ENCODE data around the gene C12orf42. TPM values are rescaled to one million over a fixed set of nuclear protein-coding genes. Genes with fewer than 3 reads are reported as not detected.

Gene C12orf42
- total RNA-seq, 1 experiment from 2014 or later, result 0.37 TPM

DNA sequence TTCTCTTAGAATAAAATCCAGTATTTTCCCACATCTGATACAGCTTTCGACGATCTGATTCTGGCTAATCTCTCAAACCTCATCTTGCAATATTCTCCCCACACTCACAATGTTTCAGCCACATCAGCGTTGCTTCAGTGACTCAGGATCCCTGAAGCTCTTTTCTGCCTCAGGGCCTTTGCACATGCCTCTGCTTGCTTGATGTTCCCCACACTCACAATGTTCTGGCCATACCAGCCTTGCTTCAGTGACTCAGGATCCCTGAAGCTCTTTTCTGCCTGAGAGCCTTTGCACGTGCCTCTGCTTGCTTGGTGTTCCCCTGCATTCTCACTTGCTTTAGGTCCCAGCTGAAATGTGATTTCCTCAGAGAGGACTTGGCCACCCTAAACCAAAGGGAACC is 2.6 kb downstream of the C12orf42 start:
- Mint-ChIP-seq H3K36me3 (peaks cover 5% of the 10 kb centered on the region; the same call in 1 of the 2 replicates), H3K4me3 (no peak overlapping the region), H3K27ac (no peak overlapping the region), H3K9me3 (peaks cover 13% of the 10 kb centered on the region), H3K4me1 (peaks cover 25% of the 10 kb centered on the region), H3K27me3 (ENCODE audit: low read depth) (peaks cover 27% of the 10 kb centered on the region)
- ChIA-PET POLR2A (no interaction called here), CTCF (no interaction called here)
- DNase-seq (ENCODE audit: low spot score) (no peak), ATAC-seq (no peak)
- TF ChIP-seq GTF2I (CRISPR knock-in tag; conservative IDR thresholded peaks at IDR 0.05) (0 out of 2 replicates have a peak, but pooled peaks have one; percentile 24), AR (CRISPR knock-in tag; IDR thresholded peaks at IDR 0.05) (no peak)

DNA sequence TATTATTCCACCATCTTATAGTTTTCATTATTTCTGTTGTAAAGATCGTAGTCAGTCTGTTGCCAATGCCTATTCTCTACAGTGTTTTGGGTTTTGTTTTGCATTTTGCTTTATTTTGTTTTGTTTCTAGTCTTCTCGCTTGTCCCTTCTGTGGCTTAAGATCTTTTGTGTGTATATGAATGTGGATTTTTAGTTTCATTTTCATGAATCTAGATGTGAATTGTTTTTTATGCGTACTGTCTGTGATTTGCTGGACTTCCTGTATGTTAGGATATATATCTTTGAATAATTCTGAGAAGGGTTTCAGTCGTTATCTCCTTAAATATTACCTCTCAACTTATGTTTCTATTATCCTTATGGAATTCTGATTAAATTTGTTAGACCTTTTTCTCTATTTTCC is 13.4 kb downstream of the C12orf42 start:
- H3K27me3 Mint-ChIP-seq (ENCODE audit: low read depth), result no peaks in the 10 kb centered on the region
- no peak overlapping the region for H3K4me3 Mint-ChIP-seq
- DNase-seq (ENCODE audit: low spot score) (no peak), ATAC-seq (no peak)
- POLR2A ChIA-PET, result no interaction called here
- TF ChIP-seq HMGA2 (CRISPR knock-in tag; IDR thresholded peaks at IDR 0.05), result no peak
- no peak for TF ChIP-seq TEAD4 (CRISPR knock-in tag; IDR thresholded peaks at IDR 0.05)
- no peak for TF ChIP-seq TEAD1 (CRISPR knock-in tag; IDR thresholded peaks at IDR 0.05)
- no peak for TF ChIP-seq ZNF263 (CRISPR knock-in tag; IDR thresholded peaks at IDR 0.05; ENCODE audit: low read depth)
- TF ChIP-seq ZBTB43 (CRISPR knock-in tag; IDR thresholded peaks at IDR 0.05), result no peak
- no peak for TF ChIP-seq ETV6 (CRISPR knock-in tag; IDR thresholded peaks at IDR 0.05)
- no peak for TF ChIP-seq JAZF1 (CRISPR knock-in tag; IDR thresholded peaks at IDR 0.05)
- no peak for TF ChIP-seq ZBTB21 (CRISPR knock-in tag; IDR thresholded peaks at IDR 0.05; ENCODE audit: borderline replicate concordance)
- TF ChIP-seq MYBL2 (CRISPR knock-in tag; IDR thresholded peaks at IDR 0.05), result no peak
- TF ChIP-seq ZNF671 (CRISPR knock-in tag; IDR thresholded peaks at IDR 0.05), result no peak
- H3K9me3 Mint-ChIP-seq, result peaks cover 14% of the 10 kb centered on the region
- H3K27ac Mint-ChIP-seq, result no peak overlapping the region
- H3K4me1 Mint-ChIP-seq, result no peaks in the 10 kb centered on the region
- H3K36me3 Mint-ChIP-seq, result peaks cover 2% of the 10 kb centered on the region; the same call in 1 of the 2 replicates
- CTCF ChIA-PET, result no interaction called here

DNA sequence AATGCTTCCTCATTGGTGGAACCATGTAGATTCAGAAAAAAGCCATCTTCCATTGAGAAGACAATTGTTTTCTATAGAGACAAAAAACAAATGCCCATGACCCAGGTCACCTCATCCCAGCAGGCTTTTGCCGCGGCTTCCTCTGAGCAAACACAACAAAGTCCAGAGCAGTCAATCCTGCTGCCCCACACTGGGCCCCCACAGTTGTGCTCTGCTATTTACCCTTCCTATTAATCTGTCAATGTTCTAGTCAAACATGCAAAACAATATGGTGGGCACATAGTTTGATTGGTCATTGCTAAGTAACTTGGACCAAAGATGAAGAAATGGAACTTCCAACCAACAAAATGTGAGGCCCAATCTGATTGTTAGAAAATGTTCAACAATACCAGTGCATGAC is 20.7 kb downstream of the C12orf42 start:
- H3K9me3 Mint-ChIP-seq, result peaks cover 16% of the 10 kb centered on the region
- no peak for DNase-seq (ENCODE audit: low spot score)
- CTCF ChIA-PET, result no interaction called here
- peaks cover 4% of the 10 kb centered on the region for H3K36me3 Mint-ChIP-seq
- no peak overlapping the region for H3K27ac Mint-ChIP-seq
- peaks cover under 1% of the 10 kb centered on the region; the same call in 1 of the 2 replicates for H3K4me1 Mint-ChIP-seq
- POLR2A ChIA-PET, result no interaction called here
- peaks cover 5% of the 10 kb centered on the region for H3K27me3 Mint-ChIP-seq (ENCODE audit: low read depth)
- TF ChIP-seq ZNF425 (CRISPR knock-in tag; conservative IDR thresholded peaks at IDR 0.05) (no peak), FOXJ3 (CRISPR knock-in tag; IDR thresholded peaks at IDR 0.05; ENCODE audit: borderline replicate concordance) (no peak), ZNF121 (CRISPR knock-in tag; IDR thresholded peaks at IDR 0.05) (no peak), ZNF263 (CRISPR knock-in tag; IDR thresholded peaks at IDR 0.05; ENCODE audit: low read depth) (no peak), ERG (CRISPR knock-in tag; IDR thresholded peaks at IDR 0.05) (no peak)
- TF ChIP-seq, protein P1, sequence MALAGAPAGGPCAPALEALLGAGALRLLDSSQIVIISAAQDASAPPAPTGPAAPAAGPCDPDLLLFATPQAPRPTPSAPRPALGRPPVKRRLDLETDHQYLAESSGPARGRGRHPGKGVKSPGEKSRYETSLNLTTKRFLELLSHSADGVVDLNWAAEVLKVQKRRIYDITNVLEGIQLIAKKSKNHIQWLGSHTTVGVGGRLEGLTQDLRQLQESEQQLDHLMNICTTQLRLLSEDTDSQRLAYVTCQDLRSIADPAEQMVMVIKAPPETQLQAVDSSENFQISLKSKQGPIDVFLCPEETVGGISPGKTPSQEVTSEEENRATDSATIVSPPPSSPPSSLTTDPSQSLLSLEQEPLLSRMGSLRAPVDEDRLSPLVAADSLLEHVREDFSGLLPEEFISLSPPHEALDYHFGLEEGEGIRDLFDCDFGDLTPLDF (CRISPR knock-in tag; IDR thresholded peaks at IDR 0.05), result no peak
- no peak for ATAC-seq
- no peak overlapping the region for H3K4me3 Mint-ChIP-seq
